ENCODE measurements around the gene KIAA0513.
A peak's percentile ranks its signal among the peaks of the same experiment; 100 is the strongest.
"Not testable (repeated sequence)": the region's sequence is repeated elsewhere in the genome, so short reads cannot be mapped to it uniquely, and the experiment has no call there.

Gene KIAA0513

GRCh38 chr16:85114909-85115567 lies 87.4 kb downstream of the KIAA0513 start:
- DNase-seq, result peak; percentile 76

GRCh38 chr16:85117418-85117817 lies 89.8 kb downstream of the KIAA0513 start:
- DNase-seq, result no peak

- DNase-seq, result no peak
Observed at GRCh38 chr16:85120006-85120340, 92.4 kb downstream of the KIAA0513 start.

DNA sequence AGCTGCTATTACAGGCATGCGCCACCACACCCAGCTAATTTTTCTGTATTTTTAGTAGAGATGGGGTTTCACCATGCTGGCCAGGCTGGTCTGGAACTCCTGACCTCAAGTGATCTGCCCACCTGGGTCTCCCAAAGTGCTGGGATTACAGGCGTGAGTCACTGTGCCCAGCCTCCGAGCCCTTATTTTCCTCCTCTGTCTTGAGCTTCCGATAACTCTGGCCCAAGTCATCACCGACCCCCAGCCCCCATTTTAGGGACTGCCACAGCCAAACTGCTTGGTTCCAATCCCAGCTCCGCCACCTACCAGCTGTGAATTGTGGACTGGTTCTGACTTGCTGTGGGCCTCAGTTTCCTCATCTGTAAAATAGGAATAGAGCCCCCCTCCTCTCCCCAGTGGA lies 95.8 kb downstream of the KIAA0513 start:
- not testable (repeated sequence) for DNase-seq

GRCh38 chr16:85123891-85124635 lies 96.5 kb downstream of the KIAA0513 start:
- no peak for DNase-seq

DNA sequence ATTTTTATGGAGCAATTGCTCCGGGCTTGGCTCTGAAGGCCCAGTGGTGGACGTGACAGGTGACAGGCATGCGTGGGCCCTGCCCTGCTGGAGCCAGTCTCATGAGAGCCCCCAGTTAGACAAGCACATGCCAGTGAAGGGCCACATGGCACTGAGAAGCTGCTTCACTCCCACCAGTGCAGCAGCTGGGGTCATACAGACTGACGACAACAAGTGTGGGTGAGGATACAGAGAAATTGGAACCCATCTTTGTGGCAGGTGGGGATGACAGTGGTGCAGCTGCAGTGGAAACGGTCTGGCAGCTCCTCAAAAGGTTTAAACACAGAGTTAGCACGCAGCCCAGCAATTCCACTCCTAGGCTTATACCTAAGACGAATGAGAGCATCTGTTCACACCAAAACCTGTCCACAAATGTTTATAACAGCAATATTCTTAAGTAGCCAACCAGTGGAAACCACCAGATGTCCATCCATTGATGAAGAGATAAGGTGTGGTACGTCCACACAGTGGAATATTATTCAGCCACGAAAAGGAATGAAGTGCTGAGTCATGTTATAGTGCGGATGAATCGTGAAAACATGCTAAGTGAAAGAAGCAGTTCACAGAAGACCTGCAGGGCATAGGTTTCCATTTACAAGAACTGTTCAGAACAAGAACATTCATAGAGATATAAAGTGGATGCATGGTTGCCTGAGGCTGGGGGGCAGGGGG lies 97.2 kb downstream of the KIAA0513 start:
- DNase-seq, result no peak

DNA sequence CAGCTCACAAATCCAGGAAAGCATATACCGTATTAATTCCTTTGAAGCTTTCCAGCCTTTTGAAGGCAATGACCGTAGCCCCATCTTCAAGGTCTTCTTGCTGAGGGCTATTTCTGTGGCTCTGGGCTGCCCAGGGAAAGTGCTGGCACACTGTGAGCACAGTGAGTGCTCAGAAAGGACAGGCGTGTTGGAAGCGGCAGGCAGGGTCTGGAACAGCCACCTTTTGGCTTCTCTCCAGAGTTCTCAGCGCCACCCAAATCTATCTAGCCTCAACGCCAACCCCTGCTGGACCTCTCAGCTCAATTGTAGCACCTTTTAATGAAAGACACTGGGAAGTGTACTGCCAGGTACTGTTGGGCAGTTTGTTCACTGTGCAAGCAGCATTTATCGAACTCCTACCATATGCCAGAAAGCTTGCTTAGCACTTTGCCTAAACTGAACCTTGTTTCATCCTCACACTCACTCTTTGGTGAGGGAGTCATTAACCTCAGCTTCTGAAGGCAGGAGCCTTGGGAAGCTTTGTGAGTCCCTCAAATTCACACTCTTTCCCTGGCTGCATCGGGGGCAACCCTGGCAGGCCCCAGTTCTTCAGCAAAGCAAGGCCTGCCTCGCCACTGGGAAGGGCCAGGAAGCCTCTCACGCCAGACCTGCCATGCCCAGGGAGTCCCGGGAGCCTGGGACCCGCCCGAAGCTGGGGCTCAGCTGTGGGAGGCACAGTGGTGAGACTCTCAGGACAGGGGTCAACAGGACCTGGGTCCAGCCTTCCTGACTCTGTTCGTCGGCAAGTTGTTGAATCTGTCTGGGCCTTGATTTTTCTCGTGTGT lies 98.2 kb downstream of the KIAA0513 start:
- DNase-seq, result no peak

GRCh38 chr16:85126394-85126704 lies 98.8 kb downstream of the KIAA0513 start:
- DNase-seq, result no peak

DNA sequence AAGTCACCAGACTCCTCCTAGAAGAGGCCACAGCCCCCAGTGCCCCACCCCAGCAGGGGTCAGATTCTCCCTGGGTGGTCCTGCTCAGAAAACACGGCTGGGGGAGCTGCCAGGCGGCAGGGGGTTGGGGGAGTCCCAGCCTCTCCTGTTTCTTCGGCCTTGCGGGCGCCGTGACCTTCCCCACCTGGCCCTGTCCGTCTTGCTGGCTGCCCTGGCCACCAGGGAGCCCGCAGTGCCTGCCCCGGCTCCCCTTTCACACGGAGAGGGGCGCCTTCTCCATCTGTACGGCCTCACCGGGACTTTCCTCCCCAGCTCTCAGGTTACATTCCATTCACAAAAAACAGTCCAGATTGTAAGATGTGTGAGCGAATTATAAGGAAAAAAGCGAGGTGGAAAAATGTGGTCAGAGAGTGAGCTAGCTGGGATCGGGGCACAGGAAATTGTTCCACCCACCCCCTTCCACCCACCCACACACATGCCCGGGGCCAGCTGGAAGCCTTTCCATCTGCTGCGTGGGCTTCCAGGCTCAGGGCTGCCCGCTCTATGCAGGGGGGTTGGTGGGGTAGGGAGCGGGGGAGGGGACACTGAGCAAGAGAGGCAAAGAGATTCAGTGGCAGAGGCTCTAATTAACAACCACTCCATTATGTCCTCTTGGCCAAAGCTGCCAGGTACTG lies 99.2 kb downstream of the KIAA0513 start:
- peak; percentile 77 for DNase-seq

DNA sequence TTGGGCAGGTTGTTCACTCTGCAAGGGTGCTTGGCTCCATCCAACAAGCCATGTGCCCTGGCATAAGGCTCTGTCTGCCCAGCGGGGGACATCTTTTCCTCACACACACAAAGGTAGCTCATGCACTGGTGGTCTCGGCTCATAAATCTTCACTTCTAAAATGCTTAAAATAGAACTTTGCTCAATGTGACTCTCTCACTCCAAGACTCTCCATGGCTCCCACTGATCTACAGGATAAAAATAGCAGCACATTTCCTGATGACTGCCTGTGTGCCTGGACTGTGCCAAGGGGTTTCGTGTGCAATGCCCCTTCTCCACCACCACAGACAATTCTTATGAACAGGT lies 99.8 kb downstream of the KIAA0513 start:
- DNase-seq, result no peak

- no peak for DNase-seq
Observed at GRCh38 chr16:85128079-85128837, 100.7 kb downstream of the KIAA0513 start.

DNA sequence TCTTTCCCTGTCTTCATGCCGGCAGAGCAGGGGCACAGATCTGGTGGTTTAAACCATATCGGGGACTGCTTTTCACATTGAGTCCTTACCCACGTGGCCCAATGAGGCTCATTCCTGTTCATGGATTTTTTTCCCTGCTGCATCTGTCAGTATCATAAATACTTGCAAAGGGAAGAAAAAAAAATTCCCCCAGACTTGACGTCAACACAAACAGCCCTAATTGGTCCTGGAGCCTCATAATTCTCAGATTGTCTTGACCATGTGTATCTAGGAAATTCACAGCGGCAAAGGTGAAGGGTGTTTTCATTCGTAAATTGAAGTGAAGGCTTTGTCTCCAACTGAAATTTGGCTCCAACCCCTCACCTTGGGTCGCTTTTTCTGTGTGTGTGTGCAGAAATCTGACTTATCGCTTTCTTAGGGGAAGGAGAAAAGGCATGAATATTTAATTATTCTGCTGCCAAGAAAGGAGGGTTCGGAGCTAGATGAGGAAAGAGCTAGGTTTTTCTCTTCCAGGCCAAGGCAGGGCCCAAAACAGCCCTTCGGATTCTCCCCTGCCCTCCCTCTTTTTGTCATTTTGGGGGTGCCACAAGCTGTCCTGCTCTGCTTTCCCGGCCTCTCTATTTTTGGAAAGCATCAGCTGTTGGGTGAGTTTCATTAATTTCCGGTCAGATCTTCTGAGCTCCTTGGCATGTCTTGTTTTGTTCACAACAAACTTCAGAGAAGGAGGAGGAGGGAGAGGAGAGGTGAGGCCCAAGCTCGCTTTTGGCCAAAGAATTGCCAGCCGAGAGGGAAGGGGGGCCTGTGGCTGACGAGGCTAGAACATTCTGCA lies 102.5 kb downstream of the KIAA0513 start:
- DNase-seq, result peak; percentile 54

- no peak for DNase-seq
Observed at GRCh38 chr16:85130705-85131028, 103.1 kb downstream of the KIAA0513 start.

DNA sequence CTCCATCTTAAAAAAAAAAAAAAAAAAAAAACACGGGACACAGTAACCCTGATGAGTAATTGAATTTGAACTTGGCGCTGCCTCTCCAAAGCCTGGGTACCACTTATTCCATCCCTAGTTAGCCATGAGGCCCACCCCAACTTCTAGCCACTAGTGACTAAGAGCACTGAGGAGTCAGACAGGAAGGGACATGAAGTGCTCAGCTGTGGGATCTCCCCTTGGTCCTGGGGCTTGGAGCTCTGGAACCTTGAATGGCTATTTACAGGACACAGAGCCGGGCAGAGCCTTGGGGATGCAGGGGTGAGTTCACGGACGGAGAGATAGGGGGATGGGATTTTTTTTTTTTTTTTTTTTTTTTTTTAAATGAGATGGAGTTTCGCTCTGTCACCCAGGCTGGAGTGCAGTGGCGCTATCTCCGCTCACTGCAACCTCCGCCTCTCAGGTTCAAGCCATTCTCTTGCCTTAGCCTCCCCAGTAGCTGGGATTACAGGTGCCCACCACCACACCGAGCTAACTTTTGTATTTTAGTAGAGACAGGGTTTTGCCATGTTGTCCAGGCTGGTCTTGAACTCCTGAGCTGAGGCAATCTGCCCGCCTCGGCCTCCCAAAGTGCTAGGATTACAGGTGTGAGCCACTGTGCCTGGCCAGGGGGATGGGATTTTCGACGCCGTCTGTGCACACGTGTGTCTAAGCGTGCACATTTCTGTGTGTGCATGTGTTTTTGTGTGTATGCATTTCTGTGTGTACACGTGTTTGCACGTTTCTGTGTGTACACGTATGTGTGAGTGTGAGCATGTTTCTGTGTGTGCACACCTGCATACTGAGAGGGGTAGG lies 105.1 kb downstream of the KIAA0513 start:
- no peak for DNase-seq

- DNase-seq, result no peak
Observed at GRCh38 chr16:85133290-85133599, 105.7 kb downstream of the KIAA0513 start.

GRCh38 chr16:85134076-85134788 lies 106.6 kb downstream of the KIAA0513 start:
- no peak for DNase-seq

- no peak for DNase-seq
Observed at GRCh38 chr16:85134789-85135142, 107.2 kb downstream of the KIAA0513 start.

DNA sequence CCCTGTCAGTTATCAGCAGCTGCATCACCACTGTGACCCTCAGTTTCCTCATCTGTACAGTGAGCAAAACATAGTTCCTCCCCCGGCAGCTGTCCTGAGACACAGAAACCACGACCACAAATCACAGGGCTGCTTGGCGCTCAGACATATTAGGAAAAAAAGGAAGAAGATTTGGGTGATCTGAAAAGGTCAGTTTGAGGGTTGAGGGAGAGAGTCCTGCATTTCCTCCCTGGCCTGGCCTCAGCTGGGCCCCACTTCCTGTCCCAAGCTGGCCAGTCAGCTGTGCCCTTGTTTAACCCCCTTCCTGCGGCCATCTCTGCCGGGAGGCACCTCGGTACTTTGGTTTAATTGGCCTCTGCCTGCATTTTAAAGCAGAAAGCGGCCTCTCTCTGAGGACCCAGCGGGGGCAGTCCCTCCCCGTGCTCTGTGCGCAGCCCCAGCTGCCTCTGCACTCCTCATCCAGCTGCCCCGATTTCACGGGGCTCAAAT lies 108.7 kb downstream of the KIAA0513 start:
- no peak for DNase-seq

- DNase-seq, result peak; percentile 65
Observed at GRCh38 chr16:85136702-85137322, 109.2 kb downstream of the KIAA0513 start.

Data from right kidney (tissue), 1 donor.